Neural cell (in vitro differentiated cells): Measurements from ENCODE around the gene FAM171A1. TPM values are rescaled to one million over a fixed set of nuclear protein-coding genes. Genes with fewer than 3 reads are reported as not detected.

Experiments
- H2AFZ ChIP-seq: fragments of 200-600, 300-800 bp; sonication (generic), shearing (Covaris generic); 2 replicates; pipeline ENCODE4 v1.6.0; 2014; ENCODE audit warnings: low read depth, mild to moderate bottlenecking, antibody characterized with exemption, low read length, moderate library complexity
- H3F3A ChIP-seq: fragments of 200-600 bp; shearing (Covaris generic); 2 replicates; pipeline ENCODE4 v1.6.1; 2016; ENCODE audit warnings: mild to moderate bottlenecking, moderate library complexity, mixed read lengths, antibody characterized with exemption, low read length; ENCODE audit not compliant: insufficient read depth, poor library complexity, severe bottlenecking
- H3K27ac ChIP-seq: fragments of 200-600, 300-800 bp; sonication (generic), shearing (Covaris generic); 2 replicates; pipeline ENCODE4 v1.5.1; 2014; ENCODE audit warnings: mild to moderate bottlenecking, low read length, moderate library complexity
- H3K27me3 ChIP-seq: fragments of 300-800, 200-600 bp; sonication (generic), shearing (Covaris generic); 2 replicates; pipeline ENCODE4 v1.6.0; 2014; ENCODE audit warnings: mild to moderate bottlenecking, low read depth, low read length, moderate library complexity; ENCODE audit not compliant: insufficient read depth
- H3K36me3 ChIP-seq: fragments of 300-800, 200-600 bp; sonication (generic), shearing (Covaris generic); 2 replicates; pipeline ENCODE4 v1.5.1; 2014; ENCODE audit warnings: mild to moderate bottlenecking, antibody characterized with exemption, low read length, moderate library complexity; ENCODE audit not compliant: insufficient read depth
- H3K4me2 ChIP-seq: fragments of 300-800, 200-600 bp; sonication (generic), shearing (Covaris generic); 2 replicates; pipeline ENCODE4 v1.6.0; 2014; ENCODE audit warnings: mild to moderate bottlenecking, low read length
- H3K4me3 ChIP-seq: fragments of 300-800, 200-600 bp; sonication (generic), shearing (Covaris generic); 2 replicates; pipeline ENCODE4 v1.5.1; 2014; ENCODE audit warnings: mild to moderate bottlenecking, low read length, moderate library complexity
- H3K79me2 ChIP-seq: fragments of 200-600 bp; shearing (Covaris generic); replicated peaks from 2 replicates; pipeline ENCODE4 v1.6.0; 2014; ENCODE audit warnings: mild to moderate bottlenecking, low read length, moderate library complexity; ENCODE audit not compliant: insufficient read depth
- H3K9ac ChIP-seq: fragments of 300-800, 200-600 bp; sonication (generic), shearing (Covaris generic); 2 replicates; pipeline ENCODE4 v1.6.1; 2016; ENCODE audit warnings: mild to moderate bottlenecking, low read length, mixed read lengths
- H3K9me2 ChIP-seq: fragments of 200-600 bp; shearing (Covaris generic); 2 replicates; pipeline ENCODE4 v1.6.1; 2016; ENCODE audit warnings: mild to moderate bottlenecking, low read length, mixed read lengths; ENCODE audit not compliant: insufficient read depth
- H3K9me3 ChIP-seq: fragments of 200-600, 300-800 bp; sonication (generic), shearing (Covaris generic); 2 replicates; pipeline ENCODE4 v1.6.1; 2016; ENCODE audit warnings: mild to moderate bottlenecking, mixed run types, low read length, moderate library complexity, mixed read lengths
- H4K20me1 ChIP-seq: fragments of 200-600 bp; shearing (Covaris generic); 2 replicates; pipeline ENCODE4 v1.6.1; 2016; ENCODE audit warnings: mild to moderate bottlenecking, mixed run types; ENCODE audit not compliant: insufficient read depth
- EP300 ChIP-seq: fragments of 450-650 bp; conservative IDR thresholded peaks from 2 replicates; pipeline ENCODE4 v1.6.1; 2014; ENCODE audit warnings: antibody characterized with exemption, mild to moderate bottlenecking, moderate library complexity; ENCODE audit not compliant: poor library complexity, severe bottlenecking
- EZH2 ChIP-seq: fragments of 200-600, 300-800 bp; shearing (Covaris generic), sonication (generic); IDR thresholded peaks from 2 replicates; pipeline ENCODE4 v1.6.1; 2014; ENCODE audit warnings: antibody characterized with exemption, low read length, borderline replicate concordance, mild to moderate bottlenecking; ENCODE audit not compliant: insufficient read depth, poor library complexity, severe bottlenecking
- MXI1 ChIP-seq: fragments of 450-650 bp; conservative IDR thresholded peaks from 2 replicates; pipeline ENCODE4 v1.6.1; 2014; ENCODE audit warnings: antibody characterized with exemption, mild to moderate bottlenecking; ENCODE audit not compliant: poor library complexity, severe bottlenecking
- POLR2AphosphoS5 ChIP-seq: IDR thresholded peaks from 2 replicates; pipeline ENCODE4 v1.6.1; 2012
- RAD21 ChIP-seq: fragments of 450-650 bp; conservative IDR thresholded peaks from 2 replicates; pipeline ENCODE4 v1.6.1; 2014; ENCODE audit warnings: antibody characterized with exemption, mild to moderate bottlenecking, moderate library complexity
- REST ChIP-seq: IDR thresholded peaks from 2 replicates; pipeline ENCODE4 v1.6.1; 2012; ENCODE audit warnings: borderline replicate concordance
- SMC3 ChIP-seq: fragments of 450-650 bp; conservative IDR thresholded peaks from 2 replicates; pipeline ENCODE4 v1.6.1; 2014; ENCODE audit warnings: antibody characterized with exemption, mild to moderate bottlenecking, moderate library complexity; ENCODE audit not compliant: poor library complexity
- TAF1 ChIP-seq: IDR thresholded peaks from 2 replicates; pipeline ENCODE4 v1.6.1; 2012; ENCODE audit warnings: low read depth
- polyA plus RNA-seq: library from polyadenylated mRNA; depleted of rRNA; stranded (reverse); fragments of >200 nt; gene quantifications from 2 replicates; pipeline ENCODE4 v1.2.3, GENCODE V29; 2014
- TF ChIP-seq, protein P1 (sequence below): fragments of 450-650 bp; IDR thresholded peaks from 2 replicates; pipeline ENCODE4 v1.5.1; 2014; ENCODE audit warnings: antibody characterized with exemption, mild to moderate bottlenecking, moderate library complexity; ENCODE audit not compliant: poor library complexity, severe bottlenecking

Gene FAM171A1
- polyA plus RNA-seq, 1 donor from 2014 or later, result 28.8 TPM

DNA sequence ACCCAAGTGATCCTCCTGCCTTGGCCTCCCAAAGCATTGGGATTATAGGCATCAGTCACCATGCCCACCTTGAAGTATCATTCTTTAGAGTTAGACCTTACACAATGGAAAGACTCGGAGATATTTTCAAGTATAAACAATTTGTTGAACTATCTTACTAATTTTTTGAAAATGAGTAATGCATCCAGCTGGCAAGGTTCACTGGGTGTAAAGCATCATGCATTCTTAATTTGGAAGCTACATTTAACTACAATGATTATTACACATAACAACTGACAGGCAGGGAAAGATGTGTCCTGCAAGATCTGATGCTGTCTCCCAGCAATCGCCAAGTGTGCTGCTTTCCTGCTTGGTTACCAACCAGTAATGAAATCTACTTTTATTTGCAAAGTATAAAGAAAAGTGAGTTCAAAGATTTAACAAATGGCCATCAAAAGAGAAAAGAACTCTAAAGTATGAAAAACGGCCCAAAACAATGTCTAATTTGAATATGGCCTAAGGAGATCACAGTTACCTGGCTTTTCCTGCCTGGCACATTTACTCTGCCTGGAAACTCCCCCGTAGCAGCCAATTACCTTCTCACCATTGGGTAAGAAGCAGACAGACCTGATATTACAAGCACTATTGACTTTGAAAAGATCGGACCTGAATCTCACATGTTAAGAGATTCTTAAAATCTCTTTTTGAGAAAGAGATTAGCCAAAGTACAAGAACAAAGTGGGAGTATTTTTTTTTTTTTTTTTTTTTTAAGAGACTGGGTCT, 143.3 kb downstream of the FAM171A1 start:
- H4K20me1 ChIP-seq, result no peaks in the 10 kb centered on the region
- TF ChIP-seq EP300 (no peak), EZH2 (no peak), TAF1 (no peak), MXI1 (no peak), POLR2AphosphoS5 (no peak), SMC3 (no peak), RAD21 (no peak), REST (no peak)
- TF ChIP-seq, protein P1, sequence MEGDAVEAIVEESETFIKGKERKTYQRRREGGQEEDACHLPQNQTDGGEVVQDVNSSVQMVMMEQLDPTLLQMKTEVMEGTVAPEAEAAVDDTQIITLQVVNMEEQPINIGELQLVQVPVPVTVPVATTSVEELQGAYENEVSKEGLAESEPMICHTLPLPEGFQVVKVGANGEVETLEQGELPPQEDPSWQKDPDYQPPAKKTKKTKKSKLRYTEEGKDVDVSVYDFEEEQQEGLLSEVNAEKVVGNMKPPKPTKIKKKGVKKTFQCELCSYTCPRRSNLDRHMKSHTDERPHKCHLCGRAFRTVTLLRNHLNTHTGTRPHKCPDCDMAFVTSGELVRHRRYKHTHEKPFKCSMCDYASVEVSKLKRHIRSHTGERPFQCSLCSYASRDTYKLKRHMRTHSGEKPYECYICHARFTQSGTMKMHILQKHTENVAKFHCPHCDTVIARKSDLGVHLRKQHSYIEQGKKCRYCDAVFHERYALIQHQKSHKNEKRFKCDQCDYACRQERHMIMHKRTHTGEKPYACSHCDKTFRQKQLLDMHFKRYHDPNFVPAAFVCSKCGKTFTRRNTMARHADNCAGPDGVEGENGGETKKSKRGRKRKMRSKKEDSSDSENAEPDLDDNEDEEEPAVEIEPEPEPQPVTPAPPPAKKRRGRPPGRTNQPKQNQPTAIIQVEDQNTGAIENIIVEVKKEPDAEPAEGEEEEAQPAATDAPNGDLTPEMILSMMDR, result no peak
- H3F3A ChIP-seq, result no peaks in the 10 kb centered on the region
- no peaks in the 10 kb centered on the region for H3K9me2 ChIP-seq
- no peaks in the 10 kb centered on the region for H3K79me2 ChIP-seq
- H3K9me3 ChIP-seq, result no peaks in the 10 kb centered on the region
- H3K27me3 ChIP-seq, result no peaks in the 10 kb centered on the region
- H3K4me3 ChIP-seq, result no peak overlapping the region
- no peak overlapping the region for H3K4me2 ChIP-seq
- H3K27ac ChIP-seq, result no peak overlapping the region
- H3K9ac ChIP-seq, result no peak overlapping the region
- H3K36me3 ChIP-seq, result no peaks in the 10 kb centered on the region
- no peak overlapping the region for H2AFZ ChIP-seq

DNA sequence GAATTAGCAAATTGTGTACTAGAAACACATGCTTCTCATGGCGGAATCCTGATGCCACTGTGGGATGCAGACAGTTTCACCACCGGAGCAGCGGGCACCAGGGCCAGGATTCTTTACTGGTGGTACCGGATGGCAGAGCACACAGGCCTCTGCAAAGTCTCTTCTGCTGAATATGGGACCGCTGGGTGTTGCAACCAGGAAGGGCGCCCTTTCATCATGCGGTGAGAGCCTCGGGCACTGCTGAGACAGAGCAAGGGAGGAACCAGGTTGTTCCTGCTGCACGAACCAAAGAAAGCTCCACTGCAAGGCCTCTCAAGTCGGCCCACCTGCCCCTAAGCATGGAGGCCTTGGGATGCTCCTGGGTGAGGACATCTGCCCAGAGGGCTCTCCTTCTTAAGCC, 145.6 kb downstream of the FAM171A1 start:
- Histone ChIP-seq H3K36me3 (no peaks in the 10 kb centered on the region), H3F3A (no peaks in the 10 kb centered on the region), H4K20me1 (no peaks in the 10 kb centered on the region), H3K4me3 (no peak overlapping the region), H3K4me2 (no peak overlapping the region), H3K9ac (no peak overlapping the region), H3K9me3 (no peaks in the 10 kb centered on the region), H3K79me2 (no peaks in the 10 kb centered on the region), H3K27ac (no peak overlapping the region), H2AFZ (no peak overlapping the region), H3K27me3 (no peaks in the 10 kb centered on the region), H3K9me2 (no peaks in the 10 kb centered on the region)
- TF ChIP-seq EP300 (no peak), EZH2 (no peak), REST (no peak), RAD21 (no peak), POLR2AphosphoS5 (no peak), SMC3 (no peak), TAF1 (no peak), MXI1 (no peak)
- TF ChIP-seq, protein P1, result no peak
